ENCODE results near the gene ADSL.

ADSL gene

DNA sequence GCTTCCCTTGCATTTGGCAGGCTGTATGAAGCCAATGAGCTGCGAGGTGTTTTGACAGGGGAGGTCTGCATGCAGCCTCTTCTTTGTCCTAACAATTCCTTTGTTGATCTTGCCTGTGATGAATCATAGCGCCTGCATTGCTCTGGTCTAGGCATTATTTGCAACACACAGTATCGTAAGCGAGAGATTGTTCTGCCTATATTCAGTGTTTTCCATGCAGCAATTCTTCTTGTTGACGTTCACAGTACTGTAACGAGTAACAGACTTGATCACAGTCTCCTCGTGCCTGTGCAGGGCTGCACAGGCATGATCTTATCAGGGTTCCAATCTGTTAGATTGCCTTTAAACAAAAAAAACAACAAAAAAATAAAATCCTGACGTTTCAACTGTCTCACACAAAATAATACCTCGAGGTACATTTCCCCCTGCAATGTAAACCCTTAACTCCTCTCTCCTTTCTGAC is 13.9 kb upstream of the ADSL start:
- no peak for DNase-seq (ENCODE audit: low spot score)
- Histone ChIP-seq H3K27ac (no peak overlapping the region), H3K4me3 (no peak overlapping the region)
- TF ChIP-seq, protein P1, sequence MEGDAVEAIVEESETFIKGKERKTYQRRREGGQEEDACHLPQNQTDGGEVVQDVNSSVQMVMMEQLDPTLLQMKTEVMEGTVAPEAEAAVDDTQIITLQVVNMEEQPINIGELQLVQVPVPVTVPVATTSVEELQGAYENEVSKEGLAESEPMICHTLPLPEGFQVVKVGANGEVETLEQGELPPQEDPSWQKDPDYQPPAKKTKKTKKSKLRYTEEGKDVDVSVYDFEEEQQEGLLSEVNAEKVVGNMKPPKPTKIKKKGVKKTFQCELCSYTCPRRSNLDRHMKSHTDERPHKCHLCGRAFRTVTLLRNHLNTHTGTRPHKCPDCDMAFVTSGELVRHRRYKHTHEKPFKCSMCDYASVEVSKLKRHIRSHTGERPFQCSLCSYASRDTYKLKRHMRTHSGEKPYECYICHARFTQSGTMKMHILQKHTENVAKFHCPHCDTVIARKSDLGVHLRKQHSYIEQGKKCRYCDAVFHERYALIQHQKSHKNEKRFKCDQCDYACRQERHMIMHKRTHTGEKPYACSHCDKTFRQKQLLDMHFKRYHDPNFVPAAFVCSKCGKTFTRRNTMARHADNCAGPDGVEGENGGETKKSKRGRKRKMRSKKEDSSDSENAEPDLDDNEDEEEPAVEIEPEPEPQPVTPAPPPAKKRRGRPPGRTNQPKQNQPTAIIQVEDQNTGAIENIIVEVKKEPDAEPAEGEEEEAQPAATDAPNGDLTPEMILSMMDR (IDR thresholded peaks at IDR 0.05): no peak

- no peak overlapping the region for H3K27ac ChIP-seq
- DNase-seq (ENCODE audit: low spot score): no peak
- TF ChIP-seq, protein P1 (IDR thresholded peaks at IDR 0.05): no peak
- H3K4me3 ChIP-seq: no peak overlapping the region
Measured at GRCh38 chr22:40334060-40334459, 12.2 kb upstream of the ADSL start.

- Histone ChIP-seq H3K4me3 (no peak overlapping the region), H3K27ac (no peak overlapping the region)
- no peak for DNase-seq (ENCODE audit: low spot score)
- TF ChIP-seq, protein P1 (IDR thresholded peaks at IDR 0.05): no peak
Measured at GRCh38 chr22:40334899-40335298, 11.4 kb upstream of the ADSL start.

DNA sequence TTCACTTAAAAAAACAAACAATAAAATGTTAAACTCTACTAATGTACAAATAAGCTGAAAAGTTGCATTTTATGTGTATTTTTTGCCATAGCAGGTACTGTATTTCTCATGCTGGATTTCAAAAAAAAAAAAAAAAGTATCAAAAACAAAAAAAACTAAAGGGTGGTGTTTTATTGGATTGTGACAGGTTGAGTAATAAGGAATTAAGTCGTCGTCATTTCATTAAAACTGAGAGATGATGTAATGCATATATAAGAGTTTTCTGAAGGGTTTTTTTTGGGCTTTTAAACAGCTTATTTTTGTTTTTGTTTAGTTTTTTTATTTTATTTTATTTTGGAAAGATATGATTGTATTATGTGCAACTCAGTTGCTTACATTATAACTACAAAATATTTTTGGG is 10.9 kb upstream of the ADSL start:
- TF ChIP-seq, protein P1 (IDR thresholded peaks at IDR 0.05): no peak
- Histone ChIP-seq H3K27ac (no peak overlapping the region), H3K4me3 (no peak overlapping the region)
- DNase-seq (ENCODE audit: low spot score): no peak

- Histone ChIP-seq H3K27ac (no peak overlapping the region), H3K4me3 (no peak overlapping the region)
- no peak for DNase-seq (ENCODE audit: low spot score)
- TF ChIP-seq, protein P1 (IDR thresholded peaks at IDR 0.05): no peak
Measured at GRCh38 chr22:40340044-40340443, 6.3 kb upstream of the ADSL start.

DNA sequence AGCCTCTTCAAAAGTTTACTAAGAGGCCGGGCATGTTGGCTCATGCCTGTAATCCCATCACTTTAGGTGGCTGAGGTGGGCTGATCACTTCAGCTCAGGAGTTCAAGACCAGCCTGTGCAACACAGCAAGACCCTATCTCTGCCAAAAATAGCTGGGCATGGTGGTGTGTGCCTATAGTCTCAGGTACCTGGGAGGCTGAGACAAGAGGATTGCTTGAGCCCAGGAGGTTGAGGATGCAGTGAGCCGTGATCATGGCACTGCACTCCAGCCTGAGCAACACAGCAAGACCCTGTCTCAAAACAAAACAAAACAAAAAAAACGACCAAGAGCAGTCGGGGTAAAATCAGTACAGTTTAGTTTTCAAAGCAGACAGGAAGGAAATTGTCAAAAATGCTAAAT is 4.7 kb upstream of the ADSL start:
- DNase-seq (ENCODE audit: low spot score): no peak
- TF ChIP-seq, protein P1 (IDR thresholded peaks at IDR 0.05): no peak
- Histone ChIP-seq H3K4me3 (no peak overlapping the region), H3K27ac (no peak overlapping the region)

DNA sequence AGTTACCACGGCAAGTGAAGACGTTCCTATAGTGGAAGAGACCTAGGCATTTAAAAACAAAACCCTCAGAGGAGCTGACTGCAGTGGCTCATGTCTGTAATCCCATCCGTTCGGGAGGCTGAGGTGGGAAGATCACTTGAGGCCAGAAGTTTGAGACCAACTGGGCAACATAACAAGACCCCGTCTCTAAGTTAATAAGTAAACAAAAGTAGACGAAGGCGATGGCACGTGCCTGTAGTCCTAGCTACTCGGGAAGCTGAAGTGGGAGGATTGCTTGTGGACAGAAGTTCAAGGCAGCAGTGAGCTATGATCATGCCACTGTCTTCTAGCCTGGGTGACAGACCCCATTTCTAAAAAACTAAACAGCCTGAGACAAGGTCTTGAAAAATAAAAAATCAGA is 3.8 kb upstream of the ADSL start:
- no peak for DNase-seq (ENCODE audit: low spot score)
- Histone ChIP-seq H3K27ac (no peak overlapping the region), H3K4me3 (no peak overlapping the region)
- TF ChIP-seq, protein P1 (IDR thresholded peaks at IDR 0.05): no peak

All from coronary artery (tissue), 2 donors.